HAP-1 (cell line): Measurements from ENCODE around the gene CDK2.

Experiments used
- DNase-seq, 2 experiments: peaks; one replicate each; pipeline ENCODE4 v3.0.0-alpha.2; 2016 to 2020; ENCODE audit warnings: low spot score in 2 of 2
- H3K27me3 ChIP-seq: fragments of 250-450 bp; sonication (Bioruptor Pico); 2 replicates; pipeline ENCODE4 v1.5.1; 2020; ENCODE audit warnings: low read depth, mild to moderate bottlenecking, moderate library complexity
- H3K36me3 ChIP-seq: fragments of 250-450 bp; sonication (Bioruptor Pico); replicated peaks from 2 replicates; pipeline ENCODE4 v1.5.1; 2020; ENCODE audit warnings: mild to moderate bottlenecking
- H3K4me1 ChIP-seq: fragments of 250-450 bp; sonication (Bioruptor Pico); 2 replicates; pipeline ENCODE4 v1.5.1; 2020; ENCODE audit warnings: mild to moderate bottlenecking
- H3K4me3 ChIP-seq: fragments of 250-450 bp; sonication (Bioruptor Pico); 2 replicates; pipeline ENCODE4 v1.5.1; 2020; ENCODE audit warnings: mild to moderate bottlenecking, moderate library complexity
- H3K9me3 ChIP-seq: fragments of 250-450 bp; sonication (Bioruptor Pico); 2 replicates; pipeline ENCODE4 v1.5.1; 2020; ENCODE audit warnings: mild to moderate bottlenecking, moderate library complexity
- in situ Hi-C: fragments of 300-500 bp; cut with MboI; formaldehyde crosslinking; loops from 3 replicates; pipeline ENCODE4 v1.14.3; 2020; ENCODE audit warnings: low sequenced_read_pairs, inconsistent platforms, mixed read lengths

The CDK2 gene

GRCh38 chr12:56020423-56021184 is 54.0 kb downstream of the CDK2 start, which contains the start of gene IKZF4:
Gene IKZF4 (plus strand): TSS chr12:56021043. CDS start chr12:56021494, 451 bp downstream.
- Histone ChIP-seq H3K9me3 (no peaks in the 10 kb centered on the region), H3K4me3 (no peak within 1 kb of the TSS), H3K4me1 (no peaks in the 10 kb centered on the region), H3K27me3 (no peaks in the 10 kb centered on the region), H3K36me3 (no peaks in the 10 kb centered on the region)
- no peak for DNase-seq
- in situ Hi-C loops, result no loop called here

GRCh38 chr12:56021889-56022497 is 55.4 kb downstream of the CDK2 start:
- Histone ChIP-seq H3K9me3 (no peaks in the 10 kb centered on the region), H3K27me3 (no peaks in the 10 kb centered on the region), H3K4me3 (no peak overlapping the region), H3K36me3 (no peaks in the 10 kb centered on the region), H3K4me1 (no peaks in the 10 kb centered on the region)
- no peak for DNase-seq
- in situ Hi-C loops, result no loop called here
